ENCODE results near the gene MCM3AP. TPM values are rescaled to one million over a fixed set of nuclear protein-coding genes. Genes with fewer than 3 reads are reported as not detected.
"Not testable (repeated sequence)": the region's sequence is repeated elsewhere in the genome, so short reads cannot be mapped to it uniquely, and the experiment has no call there.

The MCM3AP gene
- total and polyA plus RNA-seq, 2 experiments from 2014 or later, result 35.4 to 64.8 TPM

DNA sequence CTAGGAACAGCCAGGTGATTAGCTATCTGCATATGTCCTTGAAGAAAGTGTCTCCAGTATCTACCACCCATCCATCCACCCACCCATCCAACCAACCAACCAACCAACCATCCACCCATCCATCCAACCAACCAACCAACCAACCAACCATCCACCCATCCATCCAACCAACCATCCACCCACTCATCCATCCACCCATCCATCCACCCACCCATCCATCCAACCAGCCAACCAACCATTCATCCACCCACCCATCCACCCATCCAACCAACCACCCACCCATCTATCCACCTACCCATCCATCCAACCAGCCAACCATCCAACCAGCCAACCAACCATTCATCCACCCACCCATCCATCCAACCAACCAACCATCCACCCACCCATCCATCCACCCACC is 26.2 kb upstream of the MCM3AP start:
- Histone ChIP-seq H4K20me1 (ENCODE audit: insufficient read depth, poor library complexity, severe bottlenecking) (no peaks in the 10 kb centered on the region), H3K4me3 (no peak overlapping the region), H3K9me2 (replicated peaks; ENCODE audit: insufficient read depth) (no peaks in the 10 kb centered on the region), H3K4me1 (ENCODE audit: insufficient read depth) (no peaks in the 10 kb centered on the region), H3K27ac (no peak overlapping the region), H3K4me2 (no peak overlapping the region), H2AFZ (no peak overlapping the region), H3K9me3 (ENCODE audit: low read depth) (no peaks in the 10 kb centered on the region), H3K27me3 (no peaks in the 10 kb centered on the region), H3K36me3 (replicated peaks; ENCODE audit: insufficient read depth, low read depth) (no peaks in the 10 kb centered on the region), H3K79me2 (no peaks in the 10 kb centered on the region)
- no peak for DNase-seq (ENCODE audit: low spot score)
- no peak for TF ChIP-seq EZH2 (IDR thresholded peaks at IDR 0.05; ENCODE audit: borderline replicate concordance)
- no peak for TF ChIP-seq EZH2phosphoT487 (IDR thresholded peaks at IDR 0.05; ENCODE audit: low read depth, severe bottlenecking, unreplicated experiment)
- no peak for TF ChIP-seq CTCF (IDR thresholded peaks at IDR 0.05; ENCODE audit: poor library complexity)

- not testable (repeated sequence) for H4K20me1 ChIP-seq (ENCODE audit: insufficient read depth, poor library complexity, severe bottlenecking); H3K36me3 ChIP-seq (replicated peaks; ENCODE audit: insufficient read depth, low read depth); H2AFZ ChIP-seq; H3K4me1 ChIP-seq (ENCODE audit: insufficient read depth); H3K4me2 ChIP-seq; H3K27me3 ChIP-seq; H3K9me3 ChIP-seq (ENCODE audit: low read depth); H3K4me3 ChIP-seq; H3K79me2 ChIP-seq; DNase-seq (ENCODE audit: low spot score); H3K9me2 ChIP-seq (replicated peaks; ENCODE audit: insufficient read depth); H3K27ac ChIP-seq
- over 99% methylated on average over 8 of the region's 8 CpGs for WGBS (ENCODE audit: low lambda C conversion rate, missing lambda C conversion rate)
These were observed 24.8 kb upstream of the MCM3AP start for GRCh38 chr21:46310260-46310659.

- H3K27me3 ChIP-seq, result no peaks in the 10 kb centered on the region
- no peaks in the 10 kb centered on the region for H3K9me2 ChIP-seq (replicated peaks; ENCODE audit: insufficient read depth)
- H3K4me3 ChIP-seq, result no peak overlapping the region
- no peaks in the 10 kb centered on the region for H3K79me2 ChIP-seq
- no peak for TF ChIP-seq EZH2 (IDR thresholded peaks at IDR 0.05; ENCODE audit: borderline replicate concordance)
- TF ChIP-seq EZH2phosphoT487 (IDR thresholded peaks at IDR 0.05; ENCODE audit: low read depth, severe bottlenecking, unreplicated experiment), result no peak
- no peak for TF ChIP-seq CTCF (IDR thresholded peaks at IDR 0.05; ENCODE audit: poor library complexity)
- no peaks in the 10 kb centered on the region for H3K36me3 ChIP-seq (replicated peaks; ENCODE audit: insufficient read depth, low read depth)
- H4K20me1 ChIP-seq (ENCODE audit: insufficient read depth, poor library complexity, severe bottlenecking), result no peaks in the 10 kb centered on the region
- no peak overlapping the region for H3K4me2 ChIP-seq
- no peaks in the 10 kb centered on the region for H3K9me3 ChIP-seq (ENCODE audit: low read depth)
- no peak overlapping the region for H2AFZ ChIP-seq
- H3K4me1 ChIP-seq (ENCODE audit: insufficient read depth), result no peaks in the 10 kb centered on the region
- WGBS (ENCODE audit: low lambda C conversion rate, missing lambda C conversion rate), result 100% methylated on average over 2 of the region's 2 CpGs
- DNase-seq (ENCODE audit: low spot score), result no peak
- H3K27ac ChIP-seq, result no peak overlapping the region
These were observed 23.0 kb upstream of the MCM3AP start for GRCh38 chr21:46308431-46308830.

- Histone ChIP-seq H3K27me3 (no peaks in the 10 kb centered on the region), H3K79me2 (no peaks in the 10 kb centered on the region), H3K4me2 (no peak overlapping the region), H3K36me3 (replicated peaks; ENCODE audit: insufficient read depth, low read depth) (no peaks in the 10 kb centered on the region), H3K9me3 (ENCODE audit: low read depth) (no peaks in the 10 kb centered on the region), H3K27ac (no peak overlapping the region), H4K20me1 (ENCODE audit: insufficient read depth, poor library complexity, severe bottlenecking) (no peaks in the 10 kb centered on the region), H3K4me3 (no peak overlapping the region), H2AFZ (no peak overlapping the region), H3K4me1 (ENCODE audit: insufficient read depth) (no peaks in the 10 kb centered on the region), H3K9me2 (replicated peaks; ENCODE audit: insufficient read depth) (no peaks in the 10 kb centered on the region)
- WGBS (ENCODE audit: low lambda C conversion rate, missing lambda C conversion rate), result 97% methylated on average over 2 of the region's 2 CpGs
- TF ChIP-seq EZH2phosphoT487 (IDR thresholded peaks at IDR 0.05; ENCODE audit: low read depth, severe bottlenecking, unreplicated experiment), result no peak
- no peak for TF ChIP-seq EZH2 (IDR thresholded peaks at IDR 0.05; ENCODE audit: borderline replicate concordance)
- TF ChIP-seq CTCF (IDR thresholded peaks at IDR 0.05; ENCODE audit: poor library complexity), result no peak
- DNase-seq (ENCODE audit: low spot score), result no peak
These were observed 22.2 kb upstream of the MCM3AP start for GRCh38 chr21:46307625-46308024.

Data from hepatocyte (in vitro differentiated cells).